HG02938 (cell line): ENCODE results near the gene C4B.
"Not testable (repeated sequence)": the region's sequence is repeated elsewhere in the genome, so short reads cannot be mapped to it uniquely, and the experiment has no call there.

ENCODE experiments used
- ATAC-seq: cut with Tn5 transposase; IDR thresholded peaks from one replicate; pipeline ENCODE4 v1.9.1; 2021; ENCODE audit warnings: mild to moderate bottlenecking, moderate library complexity; ENCODE audit not compliant: unreplicated experiment

The C4B gene

GRCh38 chr6:32035283-32036013 is 20.9 kb downstream of the C4B start:
- ATAC-seq, result not testable (repeated sequence)

GRCh38 chr6:32037136-32037535 is 22.5 kb downstream of the C4B start:
- not testable (repeated sequence) for ATAC-seq

GRCh38 chr6:32037598-32038524 is 23.3 kb downstream of the C4B start, which contains the start of gene CYP21A2:
CYP21A2 (plus strand) TSS chr6:32038415; CDS start chr6:32038423, 8 bp downstream.
- not testable (repeated sequence) for ATAC-seq

- not testable (repeated sequence) for ATAC-seq
Observed at GRCh38 chr6:32038878-32039277, 24.3 kb downstream of the C4B start.

- not testable (repeated sequence) for ATAC-seq
Observed at GRCh38 chr6:32039321-32040274, 25.0 kb downstream of the C4B start.

- ATAC-seq, result not testable (repeated sequence)
Observed at GRCh38 chr6:32040299-32041049, 25.9 kb downstream of the C4B start.

- ATAC-seq, result not testable (repeated sequence)
Observed at GRCh38 chr6:32041050-32041321, 26.4 kb downstream of the C4B start.

- not testable (repeated sequence) for ATAC-seq
Observed at GRCh38 chr6:32041385-32041784, 26.8 kb downstream of the C4B start.

GRCh38 chr6:32042276-32042675 is 27.7 kb downstream of the C4B start:
- ATAC-seq, result not testable (repeated sequence)

GRCh38 chr6:32043589-32044380 is 29.2 kb downstream of the C4B start:
- ATAC-seq, result not testable (repeated sequence)

GRCh38 chr6:32044916-32045315 is 30.3 kb downstream of the C4B start:
- ATAC-seq, result not testable (repeated sequence)

- no peak for ATAC-seq
Observed at GRCh38 chr6:32045811-32046449, 31.3 kb downstream of the C4B start.

- no peak for ATAC-seq
Observed at GRCh38 chr6:32046450-32047083, 32.0 kb downstream of the C4B start.

- ATAC-seq, result no peak
Observed at GRCh38 chr6:32047084-32047478, 32.5 kb downstream of the C4B start.

- no peak for ATAC-seq
Observed at GRCh38 chr6:32047539-32047854, 32.9 kb downstream of the C4B start.

- no peak for ATAC-seq
Observed at GRCh38 chr6:32047855-32048766, 33.5 kb downstream of the C4B start.

- ATAC-seq, result not testable (repeated sequence)
Observed at GRCh38 chr6:32049149-32049548, 34.6 kb downstream of the C4B start.
